HG03060 (cell line): Measurements from ENCODE around the gene ITPR3.
"Not testable (repeated sequence)": the region's sequence is repeated elsewhere in the genome, so short reads cannot be mapped to it uniquely, and the experiment has no call there.

Experiments
- ATAC-seq: cut with Tn5 transposase; IDR thresholded peaks from one replicate; pipeline ENCODE4 v1.9.1; 2021; ENCODE audit warnings: low read depth, moderate number of reproducible peaks; ENCODE audit not compliant: unreplicated experiment

The ITPR3 gene

DNA sequence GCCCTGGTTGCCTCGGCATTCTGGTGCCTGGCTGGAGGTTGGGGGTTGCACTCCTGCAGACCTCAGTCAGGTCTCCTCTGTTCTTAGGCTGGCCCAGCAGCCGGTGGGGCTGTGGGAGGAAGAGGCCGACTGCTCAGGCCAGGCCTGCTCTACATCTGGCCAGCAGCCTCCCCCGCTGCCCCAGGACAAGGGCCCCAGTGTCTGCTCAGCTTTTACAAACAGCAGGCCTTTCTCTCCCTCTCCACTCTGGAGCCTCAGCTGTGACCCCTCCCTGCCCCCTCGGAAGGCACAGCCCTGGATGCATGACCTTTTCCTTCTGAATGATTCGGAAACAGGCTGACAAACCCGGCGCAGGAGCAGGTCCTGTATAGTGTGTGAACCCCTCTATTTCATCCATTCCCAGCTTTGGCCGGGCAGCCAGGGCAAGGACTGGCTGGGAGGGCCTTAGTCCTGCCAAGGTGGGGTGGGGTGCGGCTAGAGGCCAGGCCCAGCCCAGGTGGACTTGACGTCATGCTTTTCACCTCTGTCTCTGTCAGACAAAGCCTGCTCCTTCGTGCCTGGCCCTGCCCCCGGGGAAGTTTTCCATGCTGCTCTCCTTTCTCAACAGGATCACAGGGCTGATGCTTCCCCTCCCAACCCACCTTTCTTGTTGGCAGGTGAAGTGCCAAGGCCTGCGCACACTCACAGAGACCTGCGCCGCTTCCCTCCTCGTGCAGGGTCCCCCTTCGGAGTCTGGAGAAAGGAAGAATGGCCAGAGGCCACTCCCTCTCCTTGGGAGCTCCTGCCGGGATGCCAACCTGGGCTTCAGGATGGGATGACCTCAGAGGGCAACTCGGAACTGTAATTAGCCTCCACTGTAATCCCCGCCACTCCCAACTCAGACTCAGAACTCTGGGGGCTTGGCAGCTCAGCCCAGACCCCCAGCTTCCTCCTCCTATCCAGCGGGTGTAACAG is 10.1 kb upstream of the ITPR3 start:
- no peak for ATAC-seq

DNA sequence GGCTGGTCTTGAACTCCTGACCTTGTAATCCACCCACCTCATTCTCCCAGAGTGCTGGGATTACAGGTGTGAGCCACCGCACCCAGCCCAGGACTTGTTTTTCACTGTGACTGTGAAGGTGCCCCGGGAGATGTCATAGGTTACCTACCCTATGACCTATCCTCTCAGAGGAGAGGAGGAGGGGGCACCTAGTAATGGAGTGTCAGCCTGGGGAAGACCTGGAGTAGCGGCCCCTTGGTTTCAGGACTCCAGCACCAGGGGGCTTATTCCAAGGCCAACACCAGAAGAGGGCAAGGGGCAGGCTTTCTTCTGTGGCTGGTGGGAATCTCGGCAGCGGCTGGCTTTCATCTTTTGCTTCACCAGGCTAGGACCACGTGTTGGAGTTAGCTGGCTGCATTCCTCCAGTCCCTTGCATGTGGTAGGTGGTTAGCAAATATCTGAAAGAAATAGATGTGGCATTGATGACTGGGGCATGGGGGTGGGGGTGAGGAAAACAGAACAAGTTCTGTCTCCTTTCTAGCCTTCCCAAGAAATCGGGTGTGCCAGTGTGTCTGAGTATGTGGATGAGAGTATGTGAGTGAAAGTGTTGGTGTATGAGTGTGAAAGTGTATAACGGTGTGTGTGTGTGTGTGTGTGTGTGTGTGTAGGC is 7.9 kb upstream of the ITPR3 start:
- no peak for ATAC-seq

DNA sequence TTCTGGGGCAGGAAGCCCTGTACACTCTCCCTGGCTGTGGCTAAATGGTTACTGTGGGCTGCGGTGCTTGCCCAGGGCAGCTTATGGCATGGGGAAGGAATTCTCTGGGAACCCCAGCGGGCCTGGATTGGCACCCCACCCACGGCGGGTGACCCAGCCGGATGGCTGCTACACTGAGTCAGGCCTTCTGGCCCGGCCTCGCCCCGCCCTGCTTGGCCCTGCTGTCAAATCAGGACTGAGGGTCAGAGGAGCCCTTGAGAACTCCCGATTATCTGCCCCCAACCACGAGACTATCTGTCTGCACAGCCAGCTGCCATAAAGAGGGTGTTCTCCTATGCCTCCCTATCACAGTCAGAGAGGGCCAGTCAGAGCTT is 7.3 kb upstream of the ITPR3 start:
- ATAC-seq, result no peak

DNA sequence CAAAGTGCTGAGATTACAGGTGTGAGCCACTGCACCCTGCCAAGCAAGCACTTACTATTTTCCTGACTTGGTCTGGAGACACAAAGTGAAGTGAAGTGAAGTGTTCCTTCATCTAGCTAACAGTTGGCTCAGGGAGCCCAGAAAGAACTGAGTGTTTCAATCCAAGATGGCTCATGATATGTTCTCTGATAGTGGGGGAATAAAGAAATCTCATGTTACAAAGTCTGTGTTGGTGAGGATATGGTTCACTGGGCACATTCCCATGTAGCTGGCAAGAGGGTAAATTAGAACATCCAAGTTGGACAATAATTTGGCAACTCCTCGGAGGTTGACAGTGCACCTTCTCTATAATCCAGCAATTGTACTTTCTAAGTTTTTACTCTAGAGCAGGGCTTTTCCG is 5.0 kb upstream of the ITPR3 start:
- ATAC-seq, result no peak

DNA sequence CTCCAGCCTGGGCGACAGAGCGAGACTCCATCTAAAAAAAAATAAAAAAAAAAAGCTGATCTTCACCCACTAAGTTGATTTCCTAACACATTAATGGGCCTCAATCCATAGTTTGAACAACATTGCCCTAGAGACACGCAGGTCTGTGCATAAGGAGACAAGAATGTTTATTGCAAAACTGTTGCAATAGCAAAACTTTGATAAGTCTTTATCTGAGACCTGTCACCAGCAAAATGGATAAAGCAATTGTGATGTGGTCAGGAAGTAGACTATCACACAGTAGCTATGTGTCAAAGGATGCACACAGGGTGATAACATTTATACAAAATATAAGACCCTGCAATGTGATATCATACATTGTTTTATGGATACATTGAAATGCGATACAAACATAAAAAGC is 4.2 kb upstream of the ITPR3 start:
- ATAC-seq, result no peak

DNA sequence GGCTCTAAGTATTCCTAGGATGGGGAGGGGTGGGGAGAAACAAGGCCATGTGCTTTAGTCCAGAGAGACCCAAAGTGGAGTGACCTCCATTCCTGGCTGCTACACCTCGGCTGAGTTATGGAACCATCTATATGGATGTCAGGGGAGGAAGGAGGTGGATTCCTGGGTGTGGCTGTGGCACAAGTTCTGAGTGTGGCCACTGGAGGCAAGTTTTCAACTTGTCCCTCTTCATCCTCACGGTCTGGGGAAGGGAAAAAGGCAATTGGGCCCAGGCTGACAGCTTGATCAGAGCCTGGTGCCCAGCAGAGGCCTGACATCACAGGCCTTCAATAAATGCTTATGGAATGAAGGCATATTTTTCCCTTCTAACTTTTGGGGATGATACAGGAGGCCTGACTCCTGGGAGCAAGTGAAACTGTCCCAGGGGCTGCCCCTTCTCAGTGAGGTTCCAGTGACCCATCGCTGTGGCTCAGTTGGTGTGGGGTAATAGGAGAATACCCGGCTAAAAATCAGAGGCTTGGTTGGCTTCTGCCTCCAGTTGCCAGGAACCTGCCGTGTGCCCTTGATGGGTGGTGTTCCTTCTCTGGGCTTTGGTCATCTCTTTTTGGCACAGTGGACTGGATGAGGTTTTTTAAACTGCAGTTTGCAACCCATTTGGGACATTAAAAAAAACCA is 1.8 kb upstream of the ITPR3 start:
- no peak for ATAC-seq

DNA sequence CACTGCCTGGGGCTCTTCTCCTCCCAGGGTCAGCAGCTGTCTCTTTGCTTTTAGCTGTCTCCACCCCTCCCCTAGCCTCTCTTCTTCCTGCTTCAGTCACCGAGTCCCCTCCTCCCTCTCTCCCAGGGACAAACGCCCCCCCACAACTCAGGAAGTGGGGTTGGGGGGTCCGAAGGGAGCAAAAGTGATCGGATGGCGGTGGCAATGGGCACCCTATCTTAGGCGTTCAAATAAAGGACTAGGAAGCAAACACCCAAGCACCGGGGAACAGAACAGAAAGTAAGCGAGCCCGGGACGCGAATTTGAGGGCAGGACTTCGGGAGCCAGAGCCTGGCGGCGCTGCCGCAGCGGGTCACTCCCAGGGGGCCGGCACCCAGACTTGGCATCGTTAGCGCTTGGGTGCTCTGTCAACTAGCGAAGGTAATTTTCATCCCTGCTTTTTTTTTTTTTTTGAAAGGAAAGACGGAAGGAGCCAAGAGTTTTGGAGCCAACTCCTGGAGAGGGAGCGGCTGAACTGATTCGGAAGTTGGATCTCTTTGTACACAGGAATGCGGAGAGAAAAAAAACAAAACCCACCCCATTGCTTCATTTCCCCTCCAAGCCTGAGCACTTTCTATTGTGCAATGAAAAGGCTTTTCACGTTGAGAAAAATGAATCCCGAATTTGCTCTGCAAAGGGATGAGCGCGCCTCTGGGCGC is 815 bp upstream of the ITPR3 start:
- no peak for ATAC-seq

DNA sequence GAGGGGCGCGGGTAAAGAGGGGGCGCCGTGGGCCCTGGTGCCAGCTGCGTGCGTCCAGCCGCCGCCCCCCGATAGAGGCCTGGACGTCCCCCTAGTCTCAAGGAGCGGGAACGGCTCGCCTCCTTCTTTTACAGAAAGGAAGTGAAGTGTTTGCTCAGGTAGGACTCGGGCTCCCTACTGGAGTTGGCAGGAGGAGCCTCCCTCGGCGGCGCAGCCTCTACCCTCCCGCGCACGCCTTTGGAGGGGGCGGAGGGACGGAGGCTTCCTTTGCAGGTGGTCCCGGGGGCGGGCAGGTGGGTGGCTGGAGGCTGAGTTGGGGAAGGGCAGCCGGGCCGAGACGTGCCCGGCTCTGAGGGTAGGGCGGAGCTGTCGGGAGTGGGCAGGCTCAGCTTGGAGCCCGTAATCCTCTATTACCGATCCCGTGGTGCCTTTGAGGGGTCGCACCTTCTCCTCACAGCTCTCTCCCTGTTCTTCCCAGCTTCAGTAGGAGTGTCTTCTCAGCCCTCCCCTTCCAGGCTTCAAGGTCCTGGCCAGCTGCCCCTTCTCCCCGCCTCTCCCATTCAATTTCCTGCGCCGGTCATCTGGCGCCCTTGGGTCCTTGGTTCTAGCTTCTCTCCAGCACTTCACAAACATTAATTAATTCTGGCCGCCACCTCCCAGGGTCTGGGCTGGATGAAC is 728 bp downstream of the ITPR3 start:
- ATAC-seq, result no peak

DNA sequence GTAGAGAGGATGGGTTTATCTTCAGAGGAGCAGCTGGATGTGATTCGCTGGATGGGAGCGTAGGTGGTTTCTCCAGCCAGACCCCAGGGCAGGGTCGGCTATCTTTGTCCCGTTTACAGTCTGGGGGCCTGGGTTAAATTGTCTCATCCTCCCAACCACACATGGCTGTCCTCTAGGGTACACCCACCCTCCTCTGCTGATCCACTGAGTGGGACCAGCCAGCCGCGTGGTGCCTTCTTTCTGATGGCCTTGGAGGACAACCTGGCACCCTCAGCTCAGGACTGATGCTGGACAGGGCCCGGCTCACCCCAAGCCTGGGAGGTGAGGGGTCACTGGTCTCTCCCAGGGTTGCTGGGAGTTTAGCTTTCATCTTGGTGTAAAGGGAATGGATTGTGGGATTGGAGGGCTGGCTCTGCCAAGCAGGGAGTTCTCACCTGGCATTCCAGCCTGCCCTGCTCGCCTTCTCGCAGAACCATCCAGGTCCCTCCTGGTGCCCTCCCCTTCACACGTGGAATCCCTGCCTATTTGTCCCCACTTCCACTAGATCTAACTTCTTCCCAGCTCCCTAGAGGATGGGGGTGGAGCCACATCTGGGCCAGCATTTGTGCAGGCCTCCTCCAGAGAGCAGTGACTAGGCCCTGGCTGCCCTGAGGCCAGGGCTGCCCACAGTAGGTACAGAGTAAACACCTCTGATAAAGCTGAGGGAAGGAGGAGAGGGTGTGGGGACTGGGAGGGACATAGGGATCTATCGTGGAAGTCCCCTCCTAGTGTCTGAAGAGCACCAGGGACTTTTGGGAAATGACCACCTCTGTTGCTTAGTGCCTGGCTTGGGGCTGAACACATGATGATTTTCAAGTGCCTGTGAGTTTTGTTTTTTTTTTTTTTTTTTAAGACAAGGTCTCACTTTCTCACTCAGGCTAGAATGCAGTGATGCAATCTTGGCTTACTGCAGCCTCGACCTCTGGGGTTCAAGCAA is 1.6 kb downstream of the ITPR3 start:
- ATAC-seq, result no peak

DNA sequence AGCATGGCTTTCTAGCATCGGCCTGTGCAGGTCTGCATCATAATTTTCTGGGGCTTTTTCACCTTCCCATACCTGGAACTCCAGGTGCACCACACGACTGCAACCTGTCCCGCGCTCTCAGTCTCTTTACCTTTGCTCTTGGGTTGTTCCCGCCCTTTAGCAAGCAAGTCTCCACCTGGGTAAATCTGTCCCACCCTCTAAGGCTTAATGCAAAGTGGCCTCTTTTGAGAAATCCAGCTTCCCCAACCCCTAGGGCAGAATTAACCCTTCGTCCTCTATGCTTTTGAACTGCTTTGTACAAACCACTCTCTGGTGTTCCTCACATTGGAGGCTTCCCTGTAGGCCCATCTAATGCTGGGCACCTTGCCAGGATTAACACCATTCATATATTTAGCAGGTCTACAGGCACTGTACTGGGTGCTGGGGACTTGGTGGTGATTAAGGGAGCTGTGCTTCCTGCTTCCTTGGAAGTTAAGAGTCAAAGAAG is 2.8 kb downstream of the ITPR3 start:
- no peak for ATAC-seq

DNA sequence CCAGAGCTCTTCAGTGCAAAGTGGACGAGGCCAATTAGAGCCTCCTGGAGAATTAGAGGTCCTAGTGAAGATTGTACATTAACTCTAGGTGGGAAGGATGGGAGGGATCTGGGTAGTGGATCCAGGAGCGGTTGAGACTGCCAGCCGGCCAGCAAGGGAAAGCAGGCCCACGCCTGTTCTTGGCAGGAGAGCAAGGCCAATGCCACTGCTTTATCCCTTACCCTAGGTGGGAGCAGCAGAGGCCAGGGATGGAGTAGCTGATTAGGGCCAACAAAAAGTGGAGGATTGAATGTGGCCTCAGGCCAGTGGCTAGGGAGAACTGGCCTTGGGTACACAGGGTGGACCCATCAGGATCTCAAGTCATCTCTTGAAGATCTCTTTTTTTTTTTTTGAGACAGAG is 3.7 kb downstream of the ITPR3 start:
- ATAC-seq, result no peak

DNA sequence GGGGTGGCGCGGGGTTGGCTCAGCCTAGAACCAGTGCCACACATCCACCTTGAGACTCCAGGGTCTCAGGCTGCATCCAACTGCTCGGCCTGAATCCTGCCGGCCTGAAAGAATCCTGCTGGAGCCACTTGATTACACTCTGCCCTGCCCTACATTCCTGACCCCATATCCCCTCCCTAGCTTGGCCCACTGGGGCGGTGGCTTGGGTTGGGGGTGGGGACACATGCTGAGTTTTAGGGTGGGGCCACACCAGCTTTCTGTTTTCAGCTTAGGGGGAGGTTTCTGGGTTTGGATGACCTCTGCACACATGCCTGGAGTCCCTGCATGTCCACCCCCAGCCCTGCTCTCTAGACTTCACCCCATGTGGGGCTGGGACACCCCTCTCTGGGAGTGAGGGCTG is 6.8 kb downstream of the ITPR3 start:
- ATAC-seq, result no peak

DNA sequence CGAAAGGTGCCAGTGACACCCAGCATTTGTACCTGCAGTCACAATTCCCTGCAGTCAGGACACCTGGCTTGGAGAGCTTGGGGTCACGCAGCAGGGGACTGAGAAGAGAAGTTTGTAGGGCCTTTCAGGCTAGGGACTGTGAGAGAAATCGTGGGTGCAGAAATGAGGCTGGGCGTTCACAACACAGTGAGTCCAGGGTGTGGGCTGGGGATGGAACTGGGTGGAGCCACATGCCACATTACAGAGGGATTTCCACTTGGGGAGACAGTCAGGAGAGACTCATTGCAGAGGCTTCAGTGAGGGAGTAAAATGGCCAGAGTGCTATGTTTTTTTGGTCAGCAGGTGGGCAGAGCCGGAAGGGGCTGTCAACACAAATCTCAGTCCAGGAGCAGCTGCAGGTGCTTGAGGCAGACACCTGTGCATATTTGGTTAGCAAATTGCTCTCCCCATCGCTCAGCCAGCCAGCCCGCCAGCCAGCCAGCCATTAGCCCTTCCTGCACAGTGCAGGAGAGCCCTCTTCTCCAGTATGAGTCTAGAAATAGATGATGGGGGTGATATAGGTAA is 7.4 kb downstream of the ITPR3 start:
- ATAC-seq, result no peak

DNA sequence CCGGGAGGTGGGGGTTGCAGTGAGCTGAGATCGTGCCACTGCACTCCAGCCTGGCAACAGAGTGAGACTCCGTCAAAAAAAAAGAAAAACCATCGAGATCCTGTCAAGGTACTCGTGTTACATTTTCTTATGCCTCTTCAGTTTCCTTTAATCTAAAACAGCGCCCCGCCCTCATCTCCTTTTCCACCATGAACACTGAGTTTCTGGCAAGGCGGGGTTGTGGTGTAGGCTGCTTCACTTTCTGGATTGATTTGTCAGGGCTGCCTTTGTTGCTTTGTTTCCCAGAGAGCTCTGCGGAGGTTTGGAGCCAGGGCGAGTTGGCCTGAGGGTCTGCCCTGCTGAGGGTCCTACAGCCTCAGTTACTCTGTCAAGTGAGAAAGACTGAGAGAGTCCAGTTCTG is 8.9 kb downstream of the ITPR3 start:
- ATAC-seq, result no peak

DNA sequence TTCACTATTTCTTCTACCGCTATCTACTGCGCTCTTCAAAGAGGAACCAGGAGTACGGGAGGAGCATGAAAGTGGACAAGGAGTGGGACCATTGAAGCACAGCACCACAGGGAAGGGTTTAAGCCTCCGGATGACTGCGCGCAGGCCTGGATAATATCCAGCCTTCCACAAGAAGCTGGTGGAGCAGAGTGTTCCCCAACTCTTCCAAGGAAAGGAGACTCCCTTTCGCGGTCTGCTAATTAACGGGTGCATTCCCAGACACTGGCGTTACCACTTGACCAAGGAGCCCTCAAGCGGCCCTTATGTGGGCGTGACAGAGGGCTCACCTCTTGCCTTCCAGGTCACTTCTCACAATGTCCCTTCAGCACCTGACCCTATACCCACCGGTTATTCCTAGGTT is 10.4 kb downstream of the ITPR3 start:
- ATAC-seq, result not testable (repeated sequence)

DNA sequence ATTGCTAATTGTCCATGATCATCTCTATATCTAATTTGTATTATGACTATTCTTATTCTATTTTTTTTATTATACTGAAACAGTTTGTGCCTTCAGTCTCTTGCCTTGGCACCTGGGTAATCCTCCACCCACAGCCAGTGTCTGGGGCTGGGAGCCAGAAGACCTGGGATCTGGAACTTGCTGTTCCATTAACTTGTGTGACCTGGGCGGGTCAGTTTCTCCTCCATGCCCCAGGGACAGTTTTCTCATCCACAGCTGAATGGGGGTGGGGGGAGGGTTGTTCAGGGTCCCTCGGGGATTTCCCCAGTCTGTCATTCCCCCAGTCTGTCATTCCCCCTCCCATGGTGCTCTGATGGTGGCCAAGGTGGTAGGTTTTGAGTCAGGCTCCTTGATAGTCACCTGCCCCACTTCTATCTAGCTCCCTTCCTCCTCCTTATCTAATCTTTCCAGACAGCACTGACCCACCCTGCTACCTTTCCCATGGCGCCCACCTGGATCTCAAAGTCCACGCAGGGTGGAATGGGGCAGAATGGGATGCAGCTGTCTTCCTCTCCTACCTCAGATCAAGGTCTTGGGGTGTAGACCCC is 10.9 kb downstream of the ITPR3 start:
- no peak for ATAC-seq

DNA sequence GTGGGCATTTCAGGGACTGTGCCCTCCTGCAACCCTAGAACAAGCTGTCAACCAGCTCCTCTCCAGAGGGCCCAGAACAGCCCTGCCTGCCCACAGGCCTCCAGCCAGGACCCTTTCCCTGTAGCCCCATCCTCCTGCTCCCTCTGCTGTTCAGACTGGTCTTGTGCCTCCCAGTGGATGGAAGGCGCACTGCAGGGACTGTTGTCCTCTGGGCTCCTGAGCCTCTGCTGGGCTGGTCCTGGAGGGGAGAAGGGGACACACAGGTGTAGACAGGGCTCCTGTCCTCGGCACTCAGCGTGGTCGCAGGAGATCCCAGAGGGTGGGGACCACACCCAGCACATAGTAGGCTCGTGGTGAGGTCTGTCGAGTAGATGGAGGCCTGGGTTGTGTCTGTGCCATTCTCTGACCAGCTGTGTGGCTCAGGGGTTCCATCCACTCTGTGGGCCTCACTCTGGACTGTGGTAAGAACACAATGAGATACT is 11.5 kb downstream of the ITPR3 start:
- no peak for ATAC-seq

DNA sequence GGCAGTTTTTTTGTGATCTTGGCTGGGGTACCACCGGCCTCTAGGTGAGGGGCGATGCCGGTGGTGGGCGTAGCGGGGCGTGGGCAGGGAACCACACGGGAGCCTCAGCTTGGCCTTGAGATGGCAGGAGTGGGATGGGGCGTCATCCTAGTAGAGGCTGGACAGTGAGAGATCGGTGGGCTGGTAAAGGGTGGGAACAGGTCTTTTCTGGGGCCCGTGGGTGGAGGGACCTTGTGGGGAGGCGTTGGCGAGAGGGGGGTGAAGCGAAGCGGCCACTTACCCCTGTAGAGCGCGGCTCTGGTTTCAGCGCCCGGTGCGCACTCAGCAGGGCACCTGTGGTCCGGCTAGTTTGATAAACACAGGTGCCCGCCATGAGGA is 12.0 kb downstream of the ITPR3 start:
- no peak for ATAC-seq
